ENCODE data around the gene LYPD6.
A peak's percentile ranks its signal among the peaks of the same experiment; 100 is the strongest.
"Not testable (repeated sequence)": the region's sequence is repeated elsewhere in the genome, so short reads cannot be mapped to it uniquely, and the experiment has no call there.

LYPD6 gene

DNA sequence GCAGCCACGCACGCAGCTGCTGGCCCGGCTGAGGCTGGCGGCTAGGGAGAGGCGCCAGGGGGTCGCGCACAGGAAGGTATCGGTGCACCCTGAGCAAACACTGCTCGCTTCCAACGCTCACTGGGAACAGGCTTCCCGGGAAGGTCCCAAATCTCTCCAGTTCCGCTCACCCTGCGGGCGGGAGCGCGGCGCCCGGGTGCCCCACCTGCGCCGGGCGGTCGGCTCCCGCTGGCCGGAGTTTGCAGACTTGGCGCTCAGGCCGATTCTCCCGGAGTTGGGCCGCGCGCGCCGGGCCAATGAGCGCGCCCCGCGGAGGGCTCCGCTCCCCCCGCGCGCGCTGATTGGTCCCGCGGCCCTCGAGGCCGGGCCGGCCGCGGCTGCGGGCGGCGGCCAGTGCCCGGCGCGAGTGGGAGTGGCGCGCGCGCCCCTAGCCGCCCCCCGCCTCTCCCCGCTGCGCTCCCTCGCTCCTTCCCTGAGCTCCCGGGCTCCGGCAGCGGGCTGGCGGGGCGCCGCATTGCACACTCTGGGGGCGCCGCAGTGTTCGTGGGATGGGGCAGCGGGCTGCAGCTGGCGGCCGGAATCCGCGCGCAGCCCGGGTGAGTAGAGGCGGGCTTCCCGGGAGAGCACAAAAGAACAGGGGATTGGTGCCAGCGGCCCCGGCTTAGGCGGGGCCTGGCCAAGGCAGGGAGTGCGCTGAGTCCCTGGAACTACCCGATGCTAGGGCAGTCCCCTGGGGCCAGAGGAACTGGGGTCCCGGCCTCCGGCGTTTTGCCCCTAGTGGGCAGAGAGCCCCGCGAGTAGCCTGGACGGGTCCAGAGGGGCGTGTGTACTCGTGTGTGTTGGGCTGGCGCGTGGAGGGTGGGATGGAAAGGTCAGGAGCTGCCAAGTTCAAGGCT is at the start of gene LYPD6:
Gene LYPD6 (plus strand): TSS at position 461 of the 896 bp plus-strand sequence. CDS start 107,122 bp downstream, outside the sequence.
- peak; percentile 80 for DNase-seq

GRCh38 chr2:149281441-149281840 is 48.9 kb upstream of the LYPD6 start:
- DNase-seq: no peak

- DNase-seq: no peak
These were observed 39.7 kb upstream of the LYPD6 start for GRCh38 chr2:149290662-149291061.

DNA sequence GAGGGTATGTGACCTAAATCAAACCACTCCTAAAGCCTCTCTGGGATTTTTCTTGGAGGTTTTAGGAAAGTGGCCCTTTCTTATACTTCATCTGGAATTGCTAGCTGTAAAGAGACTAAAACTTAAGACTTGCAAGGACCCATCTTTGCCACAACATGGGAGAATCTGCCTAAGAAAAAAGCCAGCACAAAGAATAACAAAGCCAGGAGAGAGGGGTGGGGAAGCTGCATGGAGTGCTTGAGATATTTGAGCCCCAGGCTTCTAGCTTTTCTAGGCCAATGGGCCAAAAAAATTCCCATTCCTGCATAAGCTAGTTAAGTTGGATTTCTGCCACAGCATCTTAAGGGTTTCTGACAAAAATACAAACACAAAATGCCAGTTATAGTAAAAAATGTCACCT is 38.5 kb upstream of the LYPD6 start:
- DNase-seq: no peak

DNA sequence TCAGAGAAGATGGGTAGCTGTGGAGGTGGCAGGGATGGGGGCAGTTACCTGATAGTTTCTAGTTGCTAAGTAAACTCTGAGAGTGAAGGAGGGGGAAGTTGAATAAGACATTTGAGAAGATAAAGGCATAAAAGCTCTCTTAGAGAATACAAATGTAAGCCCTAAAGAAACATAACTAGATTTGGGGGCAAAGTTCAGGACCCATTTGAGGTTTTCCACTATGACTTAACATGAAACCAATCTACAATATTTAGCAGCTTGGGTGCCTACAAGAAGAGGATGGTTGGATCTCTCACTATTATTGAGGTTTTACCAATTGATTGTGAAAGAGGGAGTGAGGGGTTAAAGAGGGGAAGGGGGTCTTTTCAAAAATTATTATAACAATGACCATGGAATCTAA is 34.4 kb upstream of the LYPD6 start:
- DNase-seq: no peak

DNA sequence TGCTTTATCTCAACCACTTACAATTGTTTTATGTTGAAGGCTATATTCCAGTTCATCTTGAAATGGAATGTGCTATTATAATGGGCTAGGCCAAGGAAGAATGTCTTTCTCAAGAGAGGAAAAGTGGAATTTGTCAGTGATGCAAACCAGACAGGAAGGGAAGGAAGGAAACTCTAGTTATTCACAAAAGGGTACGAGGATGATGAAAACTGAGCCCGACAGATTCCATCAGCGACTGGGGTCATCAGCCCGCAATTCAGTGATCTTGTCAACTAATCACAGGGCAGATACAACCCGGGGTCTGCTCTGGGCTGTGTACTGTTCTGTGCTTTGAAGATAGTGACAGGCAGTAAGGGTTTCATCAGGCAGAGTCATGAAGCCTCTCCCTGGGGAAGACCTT is 23.4 kb upstream of the LYPD6 start:
- DNase-seq: no peak

DNA sequence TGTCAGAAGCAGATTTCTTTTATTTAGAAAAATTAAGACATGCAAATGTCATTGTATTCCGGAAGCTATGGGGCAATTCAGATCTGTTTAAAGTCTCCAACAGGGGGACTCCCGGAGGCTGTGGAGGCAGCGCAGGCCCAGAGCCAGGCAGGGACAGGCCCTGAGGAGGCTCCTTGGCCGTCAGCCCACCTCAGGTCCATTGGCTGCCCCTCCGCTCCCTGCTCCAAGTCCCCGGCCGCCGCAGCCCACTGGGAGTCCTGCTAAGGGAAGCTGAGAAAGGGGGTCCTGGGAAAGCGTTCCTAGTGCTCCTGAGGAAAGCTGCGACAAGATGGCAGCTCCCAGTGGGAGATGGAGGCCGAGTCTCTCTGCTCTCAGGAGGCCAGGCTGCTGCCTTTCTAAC is 20.0 kb upstream of the LYPD6 start:
- no peak for DNase-seq

GRCh38 chr2:149312039-149312438 is 18.3 kb upstream of the LYPD6 start:
- no peak for DNase-seq

DNA sequence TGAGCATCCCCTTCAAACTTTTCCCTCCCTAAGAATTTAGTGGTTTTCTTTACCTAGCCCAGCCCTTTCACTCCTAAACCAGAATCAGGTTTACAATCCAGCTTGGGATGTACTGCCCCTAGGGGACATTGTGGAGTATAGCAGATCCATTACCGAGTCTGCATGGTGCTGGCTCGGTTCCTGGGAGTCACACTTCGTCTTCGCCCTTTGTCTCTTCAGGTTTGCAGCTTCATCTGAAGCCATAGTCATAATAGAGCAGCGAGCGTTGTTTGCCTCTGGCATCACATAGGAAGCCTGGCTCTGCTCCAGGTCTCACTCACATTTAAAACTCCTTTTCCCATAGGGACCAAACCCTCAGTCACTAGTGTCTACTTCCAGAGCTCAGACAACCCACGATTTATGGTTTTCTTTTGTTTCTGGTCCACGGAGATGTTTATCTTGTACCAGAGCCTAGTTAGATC is 16.8 kb upstream of the LYPD6 start:
- DNase-seq: peak; percentile 98

GRCh38 chr2:149314687-149315086 is 15.7 kb upstream of the LYPD6 start:
- DNase-seq: no peak

DNA sequence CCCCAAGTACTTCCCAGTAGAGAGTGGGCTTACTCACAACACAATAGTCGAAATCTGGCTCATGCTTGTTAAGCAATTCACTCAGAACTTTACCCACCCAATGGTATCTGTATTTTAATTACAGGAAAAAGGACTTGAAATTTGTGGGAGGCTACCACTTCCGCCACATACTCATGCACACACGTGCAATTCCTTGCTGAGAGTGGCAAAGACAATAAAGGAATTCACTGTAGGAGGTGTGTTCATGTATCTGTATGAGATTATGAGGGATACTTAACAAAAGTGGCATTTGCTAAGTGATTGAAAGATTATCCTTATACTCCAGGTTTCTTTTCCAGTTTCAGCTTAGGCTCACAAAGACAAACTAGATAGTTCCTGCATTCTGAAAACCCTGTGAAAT is 14.9 kb upstream of the LYPD6 start:
- no peak for DNase-seq

DNA sequence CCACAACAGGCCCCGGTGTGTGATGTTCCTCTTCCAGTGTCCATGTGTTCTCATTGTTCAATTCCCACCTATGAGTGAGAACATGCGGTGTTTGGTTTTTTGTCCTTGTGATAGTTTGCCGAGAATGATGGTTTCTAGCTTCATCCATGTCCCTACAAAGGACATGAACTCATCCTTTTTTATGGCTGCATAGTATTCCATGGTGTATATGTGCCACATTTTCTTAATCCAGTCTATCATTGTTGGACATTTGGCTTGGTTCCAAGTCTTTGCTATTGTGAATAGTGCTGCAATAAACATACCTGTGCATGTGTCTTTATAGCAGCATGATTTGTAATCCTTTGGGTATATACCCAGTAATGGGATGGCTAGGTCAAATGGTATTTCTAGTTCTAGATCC is 11.8 kb upstream of the LYPD6 start:
- not testable (repeated sequence) for DNase-seq

DNA sequence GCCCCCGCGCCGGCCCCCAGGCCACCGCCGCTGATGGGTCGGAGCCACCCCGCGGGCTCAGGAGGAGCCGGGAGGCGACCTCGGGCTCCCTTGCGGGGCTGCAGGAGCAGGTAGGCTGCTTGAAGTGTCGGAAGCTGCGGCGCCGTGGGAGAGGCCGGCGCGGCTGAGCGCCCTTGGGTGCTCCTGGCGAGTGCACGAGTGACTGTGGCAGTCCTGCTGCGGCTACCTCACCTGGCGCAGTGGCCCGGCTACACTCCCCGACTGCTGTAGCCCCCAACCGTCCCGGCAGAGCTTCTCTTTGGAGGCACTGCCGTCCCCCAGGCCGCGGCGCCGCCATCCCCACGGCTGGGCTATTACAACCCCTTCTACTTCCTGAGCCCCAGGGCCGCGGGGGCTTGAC is 10.0 kb upstream of the LYPD6 start:
- DNase-seq: no peak

- DNase-seq: no peak
These were observed 1.3 kb upstream of the LYPD6 start for GRCh38 chr2:149329068-149329467.

- DNase-seq: peak; percentile 73
These were observed 779 bp upstream of the LYPD6 start for GRCh38 chr2:149329489-149330126.

- peak; percentile 14 for DNase-seq
These were observed 625 bp downstream of the LYPD6 start for GRCh38 chr2:149331023-149331400.

DNA sequence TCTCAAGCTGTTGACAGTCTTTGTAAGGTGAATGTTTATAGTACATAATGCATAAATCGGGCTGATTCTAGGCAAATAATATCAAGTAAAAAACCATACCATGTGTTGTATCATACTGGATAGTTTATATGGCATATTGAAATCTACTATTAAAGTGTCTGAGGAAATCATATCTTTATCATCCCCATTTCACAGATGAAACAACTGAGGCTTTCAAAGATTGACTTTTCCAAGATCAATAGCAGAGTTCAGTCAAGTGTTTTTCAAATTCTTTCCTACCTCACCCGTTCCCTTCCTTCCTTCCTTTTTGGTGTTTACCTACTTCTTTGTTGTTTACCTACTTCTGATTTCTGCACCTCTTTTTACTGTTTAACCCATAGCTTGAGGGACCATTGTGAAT is 2.0 kb downstream of the LYPD6 start:
- no peak for DNase-seq

DNA sequence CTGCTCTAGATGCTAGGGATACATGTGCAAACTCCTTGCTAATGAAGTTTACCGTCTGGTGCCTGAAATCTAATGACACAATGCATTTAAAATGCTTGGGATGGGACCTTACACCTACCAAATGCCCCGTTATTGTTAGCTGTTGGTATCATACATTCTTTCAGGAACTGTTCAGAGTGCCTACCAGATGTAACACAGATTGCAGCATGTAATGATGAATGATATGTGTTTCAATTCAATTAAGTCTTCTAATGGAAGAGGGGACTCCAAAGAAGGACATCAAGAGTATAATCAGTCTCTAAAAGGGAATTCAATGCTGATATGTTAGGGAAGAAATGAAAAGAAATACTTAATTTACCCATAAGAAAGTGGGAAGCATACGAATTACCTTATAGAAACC is 3.2 kb downstream of the LYPD6 start:
- DNase-seq: no peak

- DNase-seq: no peak
These were observed 3.8 kb downstream of the LYPD6 start for GRCh38 chr2:149334156-149334555.

- no peak for DNase-seq
These were observed 8.9 kb downstream of the LYPD6 start for GRCh38 chr2:149339324-149339723.

DNA sequence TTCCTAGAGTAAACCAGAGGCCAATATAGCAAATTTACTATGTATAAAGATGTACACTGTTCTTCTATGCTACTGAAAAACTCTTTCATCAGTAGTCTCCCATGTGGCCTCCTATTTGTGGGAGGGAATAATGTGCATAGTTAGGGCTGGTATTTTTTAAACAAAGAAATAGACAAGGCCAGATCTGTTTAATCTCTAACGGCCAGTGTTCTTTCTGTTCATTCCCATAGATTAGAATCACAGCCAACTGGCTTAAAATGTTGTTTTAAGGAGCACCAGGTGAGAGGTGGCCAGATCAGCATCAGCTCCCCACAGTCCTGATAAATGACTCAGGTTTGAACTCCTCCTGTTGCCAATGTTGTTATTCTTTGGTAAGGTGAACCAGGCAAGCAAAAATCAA is 12.1 kb downstream of the LYPD6 start:
- DNase-seq: no peak

GRCh38 chr2:149344105-149344504 is 13.7 kb downstream of the LYPD6 start:
- DNase-seq: no peak

DNA sequence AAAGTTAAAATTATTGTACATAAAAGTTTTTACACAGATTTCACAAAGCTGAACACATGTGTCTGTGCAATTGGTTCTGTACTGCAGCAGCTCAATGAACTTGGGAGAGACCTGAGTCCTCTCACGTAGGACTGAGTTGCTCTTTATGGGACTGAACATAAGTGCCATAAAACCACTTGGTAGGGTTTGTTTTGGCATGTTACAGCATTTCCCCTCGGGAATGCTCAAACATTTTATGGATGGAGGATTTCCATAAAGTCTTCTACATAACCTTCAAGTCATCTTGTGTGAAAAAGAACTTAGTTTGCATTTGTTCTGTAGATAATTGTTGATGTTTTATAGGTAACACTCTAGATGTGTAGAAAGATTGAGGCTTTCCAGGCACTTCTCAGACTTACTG is 15.9 kb downstream of the LYPD6 start:
- no peak for DNase-seq

GRCh38 chr2:149348291-149348690 is 17.9 kb downstream of the LYPD6 start:
- DNase-seq: no peak

Data from NCI-H1105 treated with DMSO at 0.1 percent for 48 hours (cell line).